HUDEP-2 (cell line): ENCODE results near the gene WFDC12.

ENCODE experiments used
- DNase-seq, 76 experiments: peaks; one replicate each; lab custom pipeline; 2025; ENCODE audit not compliant: unreplicated experiment in 76 of 76; lab: John Stamatoyannopoulos, UW

WFDC12 gene

GRCh38 chr20:45115829-45116228, 8.4 kb downstream of the WFDC12 start:
- no peak for DNase-seq

GRCh38 chr20:45115386-45115774, 8.9 kb downstream of the WFDC12 start:
- DNase-seq: no peak

- DNase-seq: no peak
Measured at GRCh38 chr20:45114465-45115385, 9.5 kb downstream of the WFDC12 start, which contains the start of gene WFDC5. TSS of gene WFDC5 (minus strand) at chr20:45115174. CDS start at chr20:45115083, 91 bp downstream.

GRCh38 chr20:45113865-45114264, 10.4 kb downstream of the WFDC12 start:
- no peak for DNase-seq

GRCh38 chr20:45112754-45113153, 11.5 kb downstream of the WFDC12 start:
- DNase-seq: no peak

GRCh38 chr20:45111799-45112471, 12.3 kb downstream of the WFDC12 start:
- peak in 2 of 76 experiments; percentile 3 to 7 for DNase-seq

- no peak for DNase-seq
Measured at GRCh38 chr20:45111285-45111684, 13.0 kb downstream of the WFDC12 start.

- DNase-seq: no peak
Measured at GRCh38 chr20:45110301-45110700, 14.0 kb downstream of the WFDC12 start.

GRCh38 chr20:45109634-45110033, 14.6 kb downstream of the WFDC12 start:
- DNase-seq: no peak

- DNase-seq: no peak
Measured at GRCh38 chr20:45105317-45105716, 18.9 kb downstream of the WFDC12 start.

- DNase-seq: no peak
Measured at GRCh38 chr20:45104786-45105185, 19.5 kb downstream of the WFDC12 start.

- no peak for DNase-seq
Measured at GRCh38 chr20:45103072-45103471, 21.2 kb downstream of the WFDC12 start.

GRCh38 chr20:45101333-45101850, 22.9 kb downstream of the WFDC12 start:
- no peak for DNase-seq

- peak in 2 of 76 experiments; percentile 5 to 8 for DNase-seq
Measured at GRCh38 chr20:45100563-45101245, 23.6 kb downstream of the WFDC12 start, which contains the start of gene KCNS1. TSS of gene KCNS1 (minus strand) at chr20:45101127. CDS start at chr20:45099236, 1,891 bp downstream.

GRCh38 chr20:45098103-45098773, 26.0 kb downstream of the WFDC12 start:
- DNase-seq: peak in 49 of 76 experiments; percentile 6 to 68 (median 39)

- DNase-seq: peak in 67 of 76 experiments; percentile 9 to 81 (median 49)
Measured at GRCh38 chr20:45097485-45098102, 26.7 kb downstream of the WFDC12 start.

GRCh38 chr20:45096781-45097180, 27.5 kb downstream of the WFDC12 start:
- DNase-seq: no peak

GRCh38 chr20:45095805-45096238, 28.4 kb downstream of the WFDC12 start:
- DNase-seq: peak in 51 of 76 experiments; percentile 4 to 68 (median 40)

- no peak for DNase-seq
Measured at GRCh38 chr20:45094864-45095574, 29.2 kb downstream of the WFDC12 start.
